C4-2B (cell line): Measurements from ENCODE around the gene SLC10A7.

Experiments
- H3K27ac ChIP-seq: fragments of 450-650 bp; 2 replicates; pipeline ENCODE4 v1.5.1; 2017
- CTCF ChIP-seq: fragments of 450-650 bp; conservative IDR thresholded peaks from 2 replicates; pipeline ENCODE4 v1.5.1; 2017; ENCODE audit warnings: mild to moderate bottlenecking
- ZFX ChIP-seq: fragments of 450-650 bp; IDR thresholded peaks from 2 replicates; pipeline ENCODE4 v1.6.1; 2017

Gene SLC10A7

GRCh38 chr4:146511381-146511780, 10.4 kb downstream of the SLC10A7 start:
- TF ChIP-seq ZFX (no peak), CTCF (no peak; the same call in 1 of the 2 replicates)
- no peak overlapping the region for H3K27ac ChIP-seq

- H3K27ac ChIP-seq = no peak overlapping the region
- peak; percentile 38 for TF ChIP-seq CTCF
- no peak for TF ChIP-seq ZFX
These were observed 10.8 kb downstream of the SLC10A7 start for GRCh38 chr4:146510942-146511341.

- TF ChIP-seq ZFX (no peak), CTCF (no peak)
- H3K27ac ChIP-seq = no peak overlapping the region
These were observed 13.4 kb downstream of the SLC10A7 start for GRCh38 chr4:146508229-146508939.

- TF ChIP-seq CTCF (no peak), ZFX (no peak)
- no peak overlapping the region for H3K27ac ChIP-seq
These were observed 14.1 kb downstream of the SLC10A7 start for GRCh38 chr4:146507632-146508031.

GRCh38 chr4:146506272-146506671, 15.5 kb downstream of the SLC10A7 start:
- TF ChIP-seq ZFX (no peak), CTCF (no peak)
- H3K27ac ChIP-seq = no peak overlapping the region

- H3K27ac ChIP-seq = no peak overlapping the region
- no peak for TF ChIP-seq CTCF
- TF ChIP-seq ZFX = no peak
These were observed 21.5 kb downstream of the SLC10A7 start for GRCh38 chr4:146500216-146500615.

- no peak for TF ChIP-seq ZFX
- TF ChIP-seq CTCF = no peak
- no peak overlapping the region for H3K27ac ChIP-seq
These were observed 23.4 kb downstream of the SLC10A7 start for GRCh38 chr4:146498291-146498690.
